GM19455 (cell line): ENCODE measurements around the gene PPIL4.
"Not testable (repeated sequence)": the region's sequence is repeated elsewhere in the genome, so short reads cannot be mapped to it uniquely, and the experiment has no call there.

Source experiments
- ATAC-seq: cut with Tn5 transposase; IDR thresholded peaks from one replicate; pipeline ENCODE4 v1.9.1; 2021; ENCODE audit not compliant: unreplicated experiment

PPIL4 gene

DNA sequence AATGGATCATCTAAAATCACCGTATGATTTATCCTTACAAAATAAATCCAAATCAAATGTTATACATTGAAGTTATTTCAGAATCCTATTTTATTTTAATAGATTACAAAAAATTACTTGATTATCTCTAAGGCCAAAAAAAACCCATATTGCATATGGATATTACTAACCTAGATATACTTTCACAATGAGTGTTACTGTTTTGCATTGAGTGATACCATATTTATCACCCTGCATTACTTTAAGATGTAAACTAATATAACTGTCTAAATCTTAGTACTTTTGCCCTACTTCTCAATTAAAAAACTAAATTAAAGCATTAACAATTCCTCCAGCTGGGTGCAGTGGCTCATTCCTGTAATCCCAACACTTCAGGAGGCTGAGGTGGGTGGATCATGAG, 11.1 kb downstream of the PPIL4 start:
- ATAC-seq = no peak

DNA sequence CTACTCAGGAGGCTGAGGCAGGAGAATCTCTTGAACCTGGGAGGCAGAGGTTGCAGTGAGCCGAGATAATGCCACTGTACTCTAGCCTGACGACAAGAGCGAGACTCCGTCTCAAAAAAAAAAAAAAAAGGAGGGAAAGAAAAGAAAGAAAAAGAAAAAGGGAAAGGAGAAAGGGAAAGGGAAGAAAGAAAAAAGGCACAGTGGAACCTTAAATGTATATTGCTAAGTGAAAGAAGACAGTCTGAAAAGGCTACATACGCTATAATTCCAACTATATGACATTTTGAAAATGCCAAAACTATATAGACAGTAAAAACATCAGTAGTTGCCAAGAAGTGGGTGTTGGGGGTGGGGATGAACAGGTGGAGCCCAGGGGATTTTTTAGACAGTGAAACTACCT, 16.2 kb downstream of the PPIL4 start:
- ATAC-seq = no peak

DNA sequence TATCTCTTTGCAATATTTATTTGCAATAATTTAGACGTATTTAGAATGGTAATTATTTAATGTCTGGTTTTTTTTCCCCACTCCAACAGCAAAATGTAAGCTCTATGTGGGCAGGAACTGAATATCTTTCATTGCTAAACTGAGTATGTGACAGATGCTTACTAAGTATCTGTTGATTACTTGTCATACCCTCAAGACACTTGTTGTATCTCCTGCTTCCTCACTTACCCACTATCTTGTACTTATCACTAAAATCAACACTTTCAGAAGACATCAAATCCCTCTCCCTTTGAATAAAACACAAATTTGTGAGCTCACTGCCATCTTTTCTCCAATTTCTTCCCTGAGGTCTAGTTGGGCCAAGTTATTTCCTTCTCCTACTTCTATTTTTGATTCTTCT, 30.3 kb downstream of the PPIL4 start:
- ATAC-seq = no peak

DNA sequence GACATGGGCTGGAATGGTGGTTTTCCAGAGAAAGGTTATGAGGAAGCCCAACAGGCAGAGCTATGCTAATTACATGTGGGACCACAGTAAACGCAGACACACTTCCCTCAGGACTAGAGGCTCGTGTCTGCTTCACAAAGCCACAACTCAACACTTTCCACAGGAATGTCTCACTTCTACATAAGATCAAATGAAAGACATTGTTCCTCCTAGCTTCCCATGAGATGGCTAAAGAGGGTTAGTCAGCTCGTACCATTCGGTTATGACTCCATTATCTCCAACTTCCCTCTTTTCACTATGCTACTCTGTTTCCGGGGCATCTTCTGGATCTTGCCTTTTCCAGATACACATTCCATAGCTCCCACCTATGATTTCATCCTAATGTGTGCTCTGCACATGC, 31.9 kb downstream of the PPIL4 start:
- no peak for ATAC-seq

DNA sequence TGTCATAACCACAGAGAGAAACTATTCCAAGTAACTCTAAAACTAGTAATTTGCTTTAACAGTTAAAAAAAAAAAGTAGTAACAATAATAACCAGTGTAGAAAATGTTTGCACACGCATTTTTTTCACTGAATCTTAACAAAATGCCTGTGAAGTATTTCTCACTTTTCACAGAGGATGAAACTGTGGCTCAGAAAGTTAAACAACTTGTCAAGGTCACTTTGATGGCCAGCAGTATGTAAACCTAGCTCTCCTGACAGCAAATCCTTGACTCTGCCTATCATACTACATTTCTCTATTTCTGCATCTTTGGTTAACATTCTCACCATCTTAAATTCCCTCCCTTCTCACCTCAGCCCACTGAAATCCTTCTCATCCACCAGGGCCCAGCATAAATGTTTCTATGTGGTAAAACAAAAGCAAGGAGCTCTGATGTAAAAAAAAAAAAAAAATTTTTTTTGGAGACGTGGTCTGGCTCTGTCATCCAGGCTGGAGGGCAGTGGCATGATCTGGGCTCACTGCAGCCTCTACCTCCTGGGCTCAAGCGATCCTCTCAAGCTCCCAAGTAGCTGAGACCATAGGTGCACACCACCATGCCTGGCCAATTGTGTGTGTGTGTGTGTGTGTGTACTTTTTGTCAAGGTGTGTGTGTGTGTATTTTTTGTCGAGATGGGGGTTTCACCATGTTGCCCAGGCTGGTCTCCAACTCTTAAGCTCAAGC, 34.9 kb downstream of the PPIL4 start:
- ATAC-seq = no peak

DNA sequence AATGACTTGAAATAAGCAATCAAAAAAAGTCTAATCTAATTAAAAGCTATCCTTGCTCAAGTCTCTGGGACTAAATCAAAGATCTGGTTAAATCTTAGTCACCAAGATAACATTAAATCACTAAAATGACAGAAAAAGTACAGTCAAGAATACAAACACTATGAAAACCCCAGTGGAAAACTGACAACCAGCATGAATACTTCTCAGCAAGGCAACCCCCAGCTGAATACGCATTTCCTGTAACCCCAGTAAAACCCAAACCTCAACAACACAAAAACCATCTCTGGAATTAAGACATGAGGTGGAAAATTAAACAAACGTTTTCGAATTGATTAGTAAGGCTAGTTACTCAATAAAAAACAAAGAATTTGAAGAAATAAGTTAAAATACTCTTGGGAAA, 37.4 kb downstream of the PPIL4 start:
- ATAC-seq = no peak

DNA sequence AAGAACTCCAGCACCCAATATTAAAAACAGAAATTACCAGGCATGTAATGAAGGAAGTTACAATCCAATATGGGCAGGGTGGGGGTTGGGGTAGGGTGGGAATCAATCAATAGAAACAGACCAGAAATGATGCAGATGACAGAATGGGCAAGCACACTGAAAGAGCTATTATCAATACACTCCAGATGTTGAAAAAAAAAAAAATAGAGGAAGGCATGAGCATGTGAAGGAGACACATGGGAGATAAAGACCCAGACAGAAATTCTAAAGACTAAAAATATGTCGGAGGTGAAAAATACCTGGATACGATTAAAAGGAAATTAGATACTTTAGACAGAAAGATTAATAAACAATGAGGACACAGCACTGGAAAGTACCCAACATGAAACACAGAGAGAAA, 42.0 kb downstream of the PPIL4 start:
- no peak for ATAC-seq

DNA sequence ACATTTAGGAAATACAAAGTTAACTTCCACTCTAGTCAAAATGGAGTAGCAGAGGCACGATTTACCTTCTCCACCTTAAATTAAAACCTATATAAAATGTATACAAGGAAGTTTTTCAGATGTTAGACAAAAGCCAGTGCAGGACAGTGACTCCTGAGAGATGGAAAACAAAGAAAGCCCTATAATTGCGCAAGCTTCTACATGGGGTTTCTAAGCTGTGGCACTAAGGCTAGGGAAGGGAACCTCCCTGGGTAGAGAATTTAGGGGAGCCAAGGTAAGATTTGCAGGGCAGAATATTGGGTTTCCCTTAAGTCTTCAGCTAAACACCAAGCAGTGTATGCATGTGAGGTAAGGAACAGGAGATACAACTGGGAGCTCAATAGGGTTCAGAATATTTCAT, 42.6 kb downstream of the PPIL4 start:
- no peak for ATAC-seq

DNA sequence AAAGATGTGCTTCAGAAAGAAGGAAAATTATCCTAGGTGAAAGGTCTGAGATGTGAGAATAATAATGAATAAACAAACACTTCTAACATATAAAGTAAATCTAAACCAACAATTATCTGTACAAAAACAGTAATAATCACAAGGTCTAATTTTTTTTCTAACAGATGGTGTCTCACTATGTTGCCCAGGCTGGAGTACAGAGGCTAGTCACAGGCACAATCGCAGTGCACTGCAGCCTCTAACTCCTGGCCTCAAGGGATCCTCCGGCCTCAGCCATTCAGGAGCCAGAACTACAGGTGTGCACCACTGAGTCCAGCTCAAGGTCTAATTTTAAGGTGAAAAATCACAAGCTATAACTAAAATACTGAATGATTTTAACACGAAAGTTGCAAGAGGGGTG, 44.1 kb downstream of the PPIL4 start:
- ATAC-seq = no peak

DNA sequence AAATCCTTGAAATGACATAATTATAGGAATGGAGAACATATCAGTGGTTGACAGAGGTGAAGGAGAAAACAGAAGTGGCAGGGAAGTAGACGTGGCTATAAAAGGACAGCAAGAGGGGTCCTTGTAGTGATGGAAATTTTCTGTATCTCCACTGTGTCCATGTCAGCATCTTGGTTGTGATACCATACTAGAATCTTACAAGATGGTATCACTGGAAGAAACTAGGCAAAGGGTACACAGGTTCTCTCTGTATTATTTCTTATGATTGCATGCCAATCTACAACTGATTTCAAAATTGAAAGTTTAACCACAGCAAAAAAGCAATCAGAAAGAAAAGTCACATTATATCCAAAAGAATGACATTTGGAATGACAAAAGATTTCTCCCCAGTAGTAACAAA, 44.6 kb downstream of the PPIL4 start:
- ATAC-seq = no peak

DNA sequence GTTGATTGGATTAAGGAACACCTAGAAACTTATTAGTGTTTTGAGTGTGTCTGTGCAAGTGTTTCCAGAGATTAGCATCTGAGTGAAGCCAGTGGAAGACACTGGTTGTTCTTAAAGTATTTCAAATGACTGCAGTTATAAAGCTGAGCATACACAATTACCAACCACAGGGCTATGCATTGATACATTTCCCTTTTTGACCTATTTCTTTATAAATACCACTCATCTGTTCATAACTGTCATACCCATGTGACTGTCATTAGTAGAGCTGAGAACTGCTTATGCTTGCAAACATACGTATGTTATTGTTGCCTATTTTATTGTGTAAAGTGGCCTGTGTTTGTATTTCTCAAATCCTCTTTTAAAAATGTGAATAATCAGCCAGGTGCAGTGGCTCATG, 45.7 kb downstream of the PPIL4 start:
- ATAC-seq = no peak

DNA sequence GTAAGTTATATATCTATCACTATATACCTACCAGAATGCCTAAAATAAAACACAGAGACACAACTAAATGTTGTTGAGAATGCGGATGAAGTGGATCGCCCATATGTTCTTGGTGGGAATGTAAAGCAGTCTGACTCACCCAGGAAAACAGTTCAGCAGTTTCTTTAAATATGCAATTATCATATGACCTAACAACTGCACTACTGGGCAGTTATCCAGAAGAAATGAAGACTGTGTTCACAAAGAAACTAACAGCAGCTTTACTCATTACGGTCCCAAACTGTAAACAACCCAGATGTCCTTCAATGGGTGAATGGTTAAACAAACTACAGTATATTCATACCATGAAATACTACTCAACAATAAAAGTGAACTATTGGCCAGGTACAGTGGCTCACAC, 46.8 kb downstream of the PPIL4 start:
- ATAC-seq = no peak

DNA sequence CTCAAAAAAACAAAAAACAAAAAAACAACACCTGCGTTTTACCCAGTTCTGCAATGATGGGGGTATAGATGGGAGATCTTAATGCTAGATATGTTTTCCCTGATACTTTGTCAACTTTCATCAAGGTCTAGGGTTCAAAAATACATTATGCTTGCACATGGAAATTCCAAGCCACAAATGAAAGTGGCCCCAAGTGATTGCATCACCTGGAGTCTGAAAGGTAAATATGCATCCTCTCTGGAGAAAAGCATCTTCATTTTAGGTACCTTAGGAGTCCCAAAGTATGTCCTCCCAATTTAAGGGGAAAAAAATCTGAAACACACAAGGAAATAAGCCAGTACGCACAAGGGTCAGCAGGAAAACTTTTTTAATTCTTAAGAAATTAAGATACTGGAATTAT, 48.5 kb downstream of the PPIL4 start:
- ATAC-seq = no peak

DNA sequence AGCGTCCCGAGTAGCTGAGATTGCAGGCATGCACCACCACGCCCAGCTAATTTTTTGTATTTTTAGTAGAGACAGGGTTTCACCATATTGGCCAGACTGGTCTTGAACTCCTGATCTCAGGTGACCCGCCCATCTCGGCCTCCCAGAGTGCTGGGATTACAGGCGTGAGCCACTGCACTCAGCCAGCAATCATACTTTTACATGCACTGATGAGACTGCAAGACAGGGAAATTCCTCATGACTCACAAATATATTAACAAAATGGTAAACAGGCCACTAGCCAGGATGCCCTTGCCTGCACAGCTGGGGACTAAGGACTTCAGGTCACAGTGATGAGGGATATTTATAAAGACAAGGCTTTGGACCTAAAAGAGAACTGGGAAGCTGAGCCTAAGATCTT, 49.2 kb downstream of the PPIL4 start:
- ATAC-seq = not testable (repeated sequence)

DNA sequence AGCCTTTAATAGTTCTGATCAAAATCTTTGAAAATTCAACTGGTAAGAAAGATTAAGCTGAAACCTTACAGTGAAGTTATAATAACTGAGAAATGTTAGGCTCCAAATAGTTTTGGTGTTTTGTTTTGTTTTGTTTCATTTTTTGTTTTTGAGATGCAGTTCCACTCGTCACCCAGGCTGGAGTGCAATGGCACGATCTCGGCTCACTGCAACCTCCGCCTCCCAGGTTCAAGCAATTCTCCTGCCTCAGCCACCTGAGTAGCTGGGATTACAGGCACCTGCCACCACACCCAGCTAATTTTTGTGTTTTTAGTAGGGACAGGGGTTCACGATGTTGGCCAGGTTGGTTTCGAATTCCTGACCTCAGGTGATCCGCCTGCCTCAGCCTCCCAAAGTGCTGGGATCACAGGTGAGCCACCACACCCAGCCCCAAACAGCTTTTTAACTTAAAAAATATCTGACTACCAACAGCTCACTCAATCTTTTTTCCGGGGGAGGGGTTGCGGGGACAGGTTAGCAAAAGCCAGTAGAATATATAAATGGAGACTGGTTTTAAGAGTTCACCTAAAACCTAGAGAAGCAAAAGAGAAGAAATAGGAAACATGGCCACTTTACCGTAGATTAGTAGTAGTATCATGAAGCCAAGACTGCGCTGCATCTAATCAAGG, 50.4 kb downstream of the PPIL4 start:
- ATAC-seq = not testable (repeated sequence)

DNA sequence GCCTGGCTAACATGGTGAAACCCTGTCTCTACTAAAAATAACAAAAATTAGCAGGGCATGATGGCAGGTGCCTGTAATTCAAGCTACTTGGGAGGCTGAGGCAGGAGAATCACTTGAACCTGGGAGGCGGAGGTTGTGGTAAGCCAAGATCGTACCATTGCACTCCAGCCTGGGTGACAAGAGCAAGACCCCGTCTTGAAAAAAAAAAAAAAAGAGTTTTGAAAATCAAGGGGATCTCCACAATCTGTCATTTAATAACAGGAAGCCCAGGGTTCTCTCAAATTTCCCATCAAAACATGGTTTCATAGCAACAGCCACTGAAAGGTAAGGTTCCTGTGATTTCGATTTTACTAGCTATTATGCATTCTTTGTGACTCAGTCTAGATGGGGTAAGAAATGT, 51.0 kb downstream of the PPIL4 start:
- ATAC-seq = peak; percentile 64

DNA sequence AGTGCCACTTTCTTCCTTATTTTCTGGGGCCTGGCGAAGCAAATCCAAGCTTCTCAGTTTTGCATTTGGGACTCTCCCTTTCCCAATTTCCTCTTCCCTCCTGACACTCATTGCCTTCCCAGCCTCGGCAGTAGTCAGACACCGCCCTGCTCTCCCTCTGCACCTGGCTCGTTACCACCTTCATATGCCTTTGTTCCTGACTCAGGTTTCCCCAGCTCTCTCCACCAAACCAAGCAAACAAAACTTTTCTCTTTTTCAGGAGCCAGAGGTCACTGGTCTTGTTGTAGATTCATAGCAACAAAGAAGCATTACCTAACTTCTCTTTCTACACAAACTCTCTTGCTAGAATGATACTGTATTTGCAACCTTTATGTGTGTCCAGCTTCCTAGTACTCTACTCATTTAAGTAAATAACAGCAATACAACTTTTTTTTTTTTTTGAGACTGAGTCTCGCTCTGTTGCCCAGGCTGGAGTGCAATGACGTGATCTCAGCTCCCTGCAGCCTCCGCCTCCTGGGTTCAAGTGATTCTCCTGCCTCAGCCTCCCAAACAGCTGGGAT, 52.0 kb downstream of the PPIL4 start:
- ATAC-seq = no peak

DNA sequence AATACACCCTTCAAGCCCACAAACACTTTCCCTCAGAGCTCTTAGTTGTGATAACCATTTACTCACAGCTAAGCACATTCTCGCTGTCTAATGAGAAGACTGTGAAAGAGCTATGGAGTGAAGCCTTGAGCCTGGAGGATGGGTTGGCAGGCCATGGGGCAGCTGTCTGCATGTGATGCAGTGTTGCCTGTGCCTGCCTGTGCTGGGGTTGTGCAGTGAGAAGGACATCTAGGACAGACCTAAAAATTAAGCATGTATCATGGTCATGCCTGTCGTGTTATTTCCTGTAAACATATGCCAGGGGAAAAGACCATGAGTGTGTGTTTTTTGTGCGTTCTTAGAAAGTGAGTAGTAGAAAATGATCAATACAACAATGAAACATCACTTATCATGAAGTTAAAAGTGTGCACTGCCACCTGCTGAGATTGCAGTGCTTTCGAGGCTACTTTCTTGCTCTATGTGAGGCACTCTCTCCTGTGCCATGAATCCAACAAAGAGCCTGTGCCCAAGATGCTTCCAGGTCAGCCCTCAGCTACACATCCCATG, 53.0 kb downstream of the PPIL4 start:
- no peak for ATAC-seq

DNA sequence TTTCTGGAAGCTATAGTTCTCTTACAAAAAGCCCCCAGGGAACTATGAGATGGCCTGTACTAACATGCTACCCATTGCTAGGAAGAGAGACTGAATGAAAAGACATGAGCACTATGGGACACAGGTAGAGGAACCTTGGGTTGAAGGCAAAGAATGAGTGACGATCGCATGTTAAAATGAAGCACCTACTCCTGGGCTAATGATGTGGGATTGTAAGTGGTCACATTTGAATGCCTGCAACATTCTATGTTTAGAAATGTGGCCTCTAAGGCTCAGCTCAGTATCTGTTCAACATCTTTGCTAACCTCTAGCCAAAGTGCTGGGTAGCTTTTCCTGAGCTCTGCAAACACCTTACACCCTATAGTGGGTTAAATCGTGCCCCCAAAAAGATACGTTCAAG, 55.9 kb downstream of the PPIL4 start:
- ATAC-seq = no peak

DNA sequence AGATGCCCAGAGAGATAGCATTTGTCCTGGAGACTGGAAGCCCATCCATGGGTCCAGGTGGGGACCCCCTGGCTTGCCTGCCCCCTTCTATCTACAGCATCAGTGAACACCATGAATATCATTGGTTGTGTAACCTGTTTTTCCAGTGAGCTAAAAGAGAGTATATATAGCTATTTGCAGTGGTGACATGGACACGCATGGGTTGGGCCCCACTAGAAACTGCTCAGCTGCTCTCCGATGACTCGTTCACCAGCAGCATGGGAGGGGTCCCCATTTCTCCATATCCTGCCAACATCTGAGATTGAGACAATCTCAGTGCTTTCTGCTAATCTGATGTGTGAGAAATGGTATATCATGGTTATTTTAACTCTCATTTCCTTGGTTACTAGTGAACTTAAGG, 57.0 kb downstream of the PPIL4 start:
- ATAC-seq = no peak

DNA sequence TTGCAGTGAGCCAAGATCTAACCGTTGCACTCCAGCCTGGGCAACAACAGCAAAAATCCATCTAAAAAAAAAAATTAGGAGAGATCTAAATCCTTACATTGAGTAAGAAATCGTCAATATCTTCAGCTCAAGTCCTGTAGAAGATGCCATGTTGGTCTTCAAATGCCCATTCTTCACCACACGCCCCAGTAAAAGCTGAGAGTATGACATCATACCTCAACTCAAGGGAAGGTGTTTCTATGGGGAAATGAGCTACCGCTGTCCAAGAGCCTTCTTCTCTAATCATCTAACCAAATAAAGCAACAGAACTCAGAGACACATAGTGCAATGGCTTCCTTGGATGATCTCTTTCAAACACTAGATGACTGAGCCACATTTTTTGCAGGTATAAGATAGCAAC, 58.5 kb downstream of the PPIL4 start:
- no peak for ATAC-seq
